Upper lobe of right lung (tissue), 1 donor: ENCODE results near the gene USE1. TPM values are rescaled to one million over a fixed set of nuclear protein-coding genes. Genes with fewer than 3 reads are reported as not detected.

ENCODE experiments used
- ATAC-seq: fragments of 200-7000 bp; cut with Tn5 transposase; one replicate; pipeline ENCODE4 v1.9.1; 2020; ENCODE audit warnings: mild to moderate bottlenecking, moderate library complexity
- DNase-seq: peaks from one replicate; pipeline ENCODE4 v3.0.0-alpha.2; 2020
- H3K27ac ChIP-seq: fragments of 200-600 bp; one replicate; pipeline ENCODE4 v1.8.0; 2022
- H3K27me3 ChIP-seq: fragments of 200-600 bp; one replicate; pipeline ENCODE4 v1.8.0; 2022; ENCODE audit warnings: mild to moderate bottlenecking
- H3K36me3 ChIP-seq: fragments of 200-600 bp; one replicate; pipeline ENCODE4 v1.8.0; 2022
- H3K4me1 ChIP-seq: fragments of 200-600 bp; one replicate; pipeline ENCODE4 v1.8.0; 2022
- H3K4me3 ChIP-seq: fragments of 200-600 bp; one replicate; pipeline ENCODE4 v1.8.0; 2022; ENCODE audit warnings: mild to moderate bottlenecking
- H3K9me3 ChIP-seq: fragments of 200-600 bp; one replicate; pipeline ENCODE4 v1.8.0; 2022
- intact Hi-C: fragments of 100-400 bp; cut with DNase I; formaldehyde crosslinking; loops from one replicate; pipeline ENCODE4 v1.11.0; 2022
- total RNA-seq: library from RNA; stranded (reverse); fragmentation: NEBNext Ultra II Directional; extraction: Animal tissue kit (Norgen Biotek cat#: 25700); gene quantifications from one replicate; pipeline ENCODE4 v1.2.1, GENCODE V29; 2021
- TF ChIP-seq, protein P1 (sequence below): fragments of 200-600 bp; IDR thresholded peaks from one replicate; pipeline ENCODE4 v1.8.0; 2022; ENCODE audit warnings: antibody characterized with exemption
- donor health status: DM: no; HTN: yes; CAD: no; lungs with severe emphysema.

Gene USE1
- total RNA-seq, 1 donor from 2014 or later: 24.0 TPM

- no peak overlapping the region for H3K27ac ChIP-seq
- no peaks in the 10 kb centered on the region for H3K4me1 ChIP-seq
- no peaks in the 10 kb centered on the region for H3K27me3 ChIP-seq
- TF ChIP-seq, protein P1, sequence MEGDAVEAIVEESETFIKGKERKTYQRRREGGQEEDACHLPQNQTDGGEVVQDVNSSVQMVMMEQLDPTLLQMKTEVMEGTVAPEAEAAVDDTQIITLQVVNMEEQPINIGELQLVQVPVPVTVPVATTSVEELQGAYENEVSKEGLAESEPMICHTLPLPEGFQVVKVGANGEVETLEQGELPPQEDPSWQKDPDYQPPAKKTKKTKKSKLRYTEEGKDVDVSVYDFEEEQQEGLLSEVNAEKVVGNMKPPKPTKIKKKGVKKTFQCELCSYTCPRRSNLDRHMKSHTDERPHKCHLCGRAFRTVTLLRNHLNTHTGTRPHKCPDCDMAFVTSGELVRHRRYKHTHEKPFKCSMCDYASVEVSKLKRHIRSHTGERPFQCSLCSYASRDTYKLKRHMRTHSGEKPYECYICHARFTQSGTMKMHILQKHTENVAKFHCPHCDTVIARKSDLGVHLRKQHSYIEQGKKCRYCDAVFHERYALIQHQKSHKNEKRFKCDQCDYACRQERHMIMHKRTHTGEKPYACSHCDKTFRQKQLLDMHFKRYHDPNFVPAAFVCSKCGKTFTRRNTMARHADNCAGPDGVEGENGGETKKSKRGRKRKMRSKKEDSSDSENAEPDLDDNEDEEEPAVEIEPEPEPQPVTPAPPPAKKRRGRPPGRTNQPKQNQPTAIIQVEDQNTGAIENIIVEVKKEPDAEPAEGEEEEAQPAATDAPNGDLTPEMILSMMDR: no peak
- H3K9me3 ChIP-seq: no peaks in the 10 kb centered on the region
- DNase-seq (no peak), ATAC-seq (no peak)
- H3K4me3 ChIP-seq: no peak overlapping the region
- intact Hi-C loops: no loop called here
- peaks cover 76% of the 10 kb centered on the region for H3K36me3 ChIP-seq
Measured at GRCh38 chr19:17197666-17198065, 17.5 kb upstream of the USE1 start.

GRCh38 chr19:17200408-17201079, 14.6 kb upstream of the USE1 start:
- Histone ChIP-seq H3K4me1 (no peaks in the 10 kb centered on the region), H3K36me3 (peaks cover 67% of the 10 kb centered on the region), H3K27ac (no peak overlapping the region), H3K27me3 (no peaks in the 10 kb centered on the region), H3K4me3 (no peak overlapping the region), H3K9me3 (no peaks in the 10 kb centered on the region)
- intact Hi-C loops: no loop called here
- ATAC-seq (no peak), DNase-seq (no peak)
- TF ChIP-seq, protein P1: no peak

GRCh38 chr19:17202249-17202648, 12.9 kb upstream of the USE1 start:
- Histone ChIP-seq H3K9me3 (no peaks in the 10 kb centered on the region), H3K36me3 (peaks cover 81% of the 10 kb centered on the region), H3K4me1 (no peaks in the 10 kb centered on the region), H3K27me3 (no peaks in the 10 kb centered on the region), H3K4me3 (no peak overlapping the region), H3K27ac (no peak overlapping the region)
- intact Hi-C loops: no loop called here
- DNase-seq (no peak), ATAC-seq (peak; percentile 14)
- TF ChIP-seq, protein P1: no peak

GRCh38 chr19:17202713-17203112, 12.4 kb upstream of the USE1 start:
- Histone ChIP-seq H3K4me1 (no peaks in the 10 kb centered on the region), H3K27me3 (no peaks in the 10 kb centered on the region), H3K27ac (no peak overlapping the region), H3K4me3 (no peak overlapping the region), H3K36me3 (peaks cover 85% of the 10 kb centered on the region), H3K9me3 (no peaks in the 10 kb centered on the region)
- TF ChIP-seq, protein P1: no peak
- intact Hi-C loops: no loop called here
- no peak for DNase-seq
- no peak for ATAC-seq

GRCh38 chr19:17205237-17206140, 9.7 kb upstream of the USE1 start:
- DNase-seq (peak; percentile 86), ATAC-seq (peak; percentile 84)
- Histone ChIP-seq H3K4me3 (no peak overlapping the region), H3K27ac (no peak overlapping the region), H3K27me3 (no peaks in the 10 kb centered on the region), H3K9me3 (no peaks in the 10 kb centered on the region), H3K36me3 (peaks cover 66% of the 10 kb centered on the region), H3K4me1 (no peaks in the 10 kb centered on the region)
- TF ChIP-seq, protein P1: peak; percentile 63
- intact Hi-C loops: loop anchor here (2.0 kb wide), 1 partner anchor 77 kb away; no protein-coding TSS in a partner anchor
